NCI-H82 (cell line): ENCODE measurements around the gene CD247.

Experiments
- DNase-seq: peaks from one replicate; lab custom pipeline; 2025; lab: John Stamatoyannopoulos, UW

CD247 gene

GRCh38 chr1:167412072-167412471 lies 106.3 kb downstream of the CD247 start:
- no peak for DNase-seq

- DNase-seq = peak; percentile 58
These were observed 109.1 kb downstream of the CD247 start for GRCh38 chr1:167409183-167409582.

- no peak for DNase-seq
These were observed 110.0 kb downstream of the CD247 start for GRCh38 chr1:167408355-167408754.

- no peak for DNase-seq
These were observed 113.4 kb downstream of the CD247 start for GRCh38 chr1:167404908-167405307.

GRCh38 chr1:167404161-167404888 lies 114.0 kb downstream of the CD247 start:
- no peak for DNase-seq

GRCh38 chr1:167401260-167401873 lies 117.0 kb downstream of the CD247 start:
- DNase-seq = peak; percentile 61

- no peak for DNase-seq
These were observed 117.9 kb downstream of the CD247 start for GRCh38 chr1:167400359-167400953.

- no peak for DNase-seq
These were observed 126.1 kb downstream of the CD247 start for GRCh38 chr1:167392200-167392696.

- no peak for DNase-seq
These were observed 129.4 kb downstream of the CD247 start for GRCh38 chr1:167388976-167389375.

- DNase-seq = no peak
These were observed 130.9 kb downstream of the CD247 start for GRCh38 chr1:167387251-167387910.
